ENCODE data around the gene FOXL1.
"Not testable (repeated sequence)": the region's sequence is repeated elsewhere in the genome, so short reads cannot be mapped to it uniquely, and the experiment has no call there.

Gene FOXL1

DNA sequence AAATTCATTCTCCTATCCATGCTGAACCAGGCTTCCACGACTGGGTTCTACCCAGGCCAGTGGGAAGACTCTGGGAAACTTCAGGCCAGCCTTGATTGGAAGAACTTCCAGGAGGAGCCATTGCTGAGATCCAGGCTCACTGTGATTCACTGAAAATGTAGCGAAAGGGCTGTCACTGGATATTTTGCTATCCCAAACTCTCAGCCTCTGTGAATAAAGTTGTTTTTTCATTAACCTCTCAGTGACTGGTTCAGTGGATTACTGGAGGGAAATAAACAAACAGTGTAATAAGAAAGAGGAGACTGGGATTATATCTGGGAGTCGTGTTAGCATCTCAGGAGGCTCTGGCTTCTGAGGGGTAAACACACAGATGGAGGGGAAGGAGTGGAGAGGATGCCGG lies 3.1 kb downstream of the FOXL1 start:
- no peak for DNase-seq (ENCODE audit: low read depth)

- DNase-seq (ENCODE audit: low read depth), result no peak
Observed at GRCh38 chr16:86584071-86584685, 5.8 kb downstream of the FOXL1 start.

- no peak for DNase-seq (ENCODE audit: low read depth)
Observed at GRCh38 chr16:86584726-86585721, 6.7 kb downstream of the FOXL1 start.

DNA sequence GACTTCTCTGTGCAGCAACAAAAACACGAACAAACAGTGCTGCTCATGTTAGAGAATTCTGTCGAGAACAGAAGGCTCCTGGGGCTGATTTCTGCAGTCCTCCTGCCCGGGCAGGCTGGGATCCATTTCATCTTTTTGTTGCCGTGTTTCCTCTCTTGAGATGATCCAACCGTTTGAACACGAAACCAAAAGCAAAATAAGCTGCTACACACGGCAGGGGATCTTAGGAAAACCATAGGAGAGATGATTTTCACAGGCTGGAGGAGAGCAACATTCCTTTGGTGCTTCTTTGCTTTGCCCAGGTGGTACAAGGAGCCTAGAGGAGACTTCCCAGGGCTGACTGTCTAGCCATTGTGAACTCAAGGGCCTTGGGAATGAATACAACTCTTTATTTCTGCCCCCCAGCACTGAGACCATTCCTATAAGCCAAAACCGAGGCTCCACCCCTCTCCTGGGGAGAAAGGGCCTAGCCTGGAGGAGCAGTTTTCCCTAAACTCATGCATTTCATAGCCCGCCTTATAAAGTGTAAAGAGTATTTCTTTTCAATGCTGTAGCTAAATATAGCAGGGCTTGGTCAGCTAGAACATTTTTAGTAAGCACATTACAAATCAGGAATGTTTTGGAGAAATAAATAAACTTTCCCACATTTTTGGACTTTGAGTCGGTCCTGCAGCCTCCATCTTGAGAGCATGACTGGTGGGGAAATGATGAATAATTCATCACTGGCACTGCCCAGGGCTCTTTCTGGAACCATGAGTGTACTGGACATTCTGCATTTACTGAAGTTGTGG lies 7.7 kb downstream of the FOXL1 start:
- DNase-seq (ENCODE audit: low read depth), result peak; percentile 89

DNA sequence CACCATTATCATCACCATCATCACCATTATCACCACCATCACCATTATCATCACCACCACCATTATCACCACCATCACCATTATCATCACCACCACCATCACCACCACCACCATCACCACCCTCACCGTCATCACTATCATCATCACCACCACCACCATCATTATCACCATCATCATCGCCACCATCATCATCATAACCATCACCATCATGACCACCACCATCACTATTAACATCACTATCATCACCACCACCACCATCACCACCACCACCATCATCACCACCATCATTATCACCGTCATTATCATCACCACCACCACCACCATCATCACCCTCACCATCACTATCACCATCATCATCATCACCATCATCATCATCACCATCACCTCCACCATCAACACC lies 9.1 kb downstream of the FOXL1 start:
- no peak for DNase-seq (ENCODE audit: low read depth)

- not testable (repeated sequence) for DNase-seq (ENCODE audit: low read depth)
Observed at GRCh38 chr16:86587955-86588354, 9.6 kb downstream of the FOXL1 start.

DNA sequence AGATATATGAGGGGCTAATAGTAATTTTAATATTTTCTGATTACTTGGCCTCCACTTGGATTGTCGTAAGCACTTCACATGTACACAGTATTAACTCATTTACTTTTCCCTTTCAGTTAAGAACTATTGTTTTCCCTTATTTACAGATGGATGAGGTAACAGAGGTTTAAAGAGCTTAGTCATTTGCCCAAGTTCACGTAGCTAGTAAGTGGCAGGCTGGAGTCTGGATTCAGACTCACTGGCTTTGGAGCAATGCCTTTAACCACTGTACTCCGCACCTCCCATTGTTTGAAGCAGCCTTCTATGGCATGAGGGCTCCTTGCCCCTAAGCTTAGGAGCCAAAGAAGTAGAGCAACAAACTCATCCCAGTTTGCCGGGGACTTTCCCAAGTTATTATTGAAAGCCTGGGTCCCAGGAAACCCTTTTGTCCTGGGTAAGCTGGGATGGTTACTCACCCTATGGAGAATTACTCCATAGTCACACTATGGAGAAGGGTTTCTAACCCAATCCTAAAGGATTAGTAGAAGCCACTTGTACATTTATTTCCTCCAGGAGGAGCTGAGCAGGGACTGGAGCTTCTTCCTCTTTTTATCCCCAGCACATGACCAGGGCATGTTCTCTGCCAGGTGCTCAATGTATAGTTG lies 12.3 kb downstream of the FOXL1 start:
- peak; percentile 76 for DNase-seq (ENCODE audit: low read depth)

GRCh38 chr16:86591270-86591669 lies 12.9 kb downstream of the FOXL1 start:
- DNase-seq (ENCODE audit: low read depth), result no peak

- no peak for DNase-seq (ENCODE audit: low read depth)
Observed at GRCh38 chr16:86593913-86594620, 15.7 kb downstream of the FOXL1 start.

GRCh38 chr16:86594721-86595120 lies 16.4 kb downstream of the FOXL1 start:
- DNase-seq (ENCODE audit: low read depth), result no peak

DNA sequence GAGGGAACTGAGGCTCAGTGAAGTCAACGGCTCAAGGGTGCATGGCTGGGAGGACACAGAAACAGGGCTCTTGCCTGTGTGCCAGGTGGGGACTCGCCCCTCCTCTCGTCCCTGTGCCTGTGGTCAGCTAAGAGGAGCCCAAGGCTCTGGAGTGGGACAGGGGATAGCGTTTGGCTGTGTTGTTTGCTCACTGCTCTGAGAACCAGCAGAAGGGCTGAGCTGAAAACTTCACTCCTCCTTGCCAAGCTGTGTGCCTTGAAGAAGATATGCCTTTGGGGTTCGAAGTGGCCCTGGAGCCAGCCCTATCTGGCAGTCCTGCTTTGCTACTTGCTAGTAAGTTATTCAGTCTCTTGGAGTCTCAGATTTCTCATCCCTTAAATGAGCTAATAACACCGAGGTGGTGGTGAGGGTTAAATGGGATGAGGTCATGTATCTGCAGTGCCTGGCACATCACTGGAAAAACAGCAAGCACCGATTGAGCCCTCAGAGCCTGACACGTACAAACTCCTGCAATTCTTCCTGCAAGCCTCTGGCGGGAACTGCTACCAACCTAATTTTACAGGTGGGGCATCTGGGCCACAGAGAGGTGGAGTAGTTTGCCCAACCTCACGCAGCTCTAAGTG lies 17.7 kb downstream of the FOXL1 start:
- no peak for DNase-seq (ENCODE audit: low read depth)

- no peak for DNase-seq (ENCODE audit: low read depth)
Observed at GRCh38 chr16:86597126-86597879, 19.0 kb downstream of the FOXL1 start.

DNA sequence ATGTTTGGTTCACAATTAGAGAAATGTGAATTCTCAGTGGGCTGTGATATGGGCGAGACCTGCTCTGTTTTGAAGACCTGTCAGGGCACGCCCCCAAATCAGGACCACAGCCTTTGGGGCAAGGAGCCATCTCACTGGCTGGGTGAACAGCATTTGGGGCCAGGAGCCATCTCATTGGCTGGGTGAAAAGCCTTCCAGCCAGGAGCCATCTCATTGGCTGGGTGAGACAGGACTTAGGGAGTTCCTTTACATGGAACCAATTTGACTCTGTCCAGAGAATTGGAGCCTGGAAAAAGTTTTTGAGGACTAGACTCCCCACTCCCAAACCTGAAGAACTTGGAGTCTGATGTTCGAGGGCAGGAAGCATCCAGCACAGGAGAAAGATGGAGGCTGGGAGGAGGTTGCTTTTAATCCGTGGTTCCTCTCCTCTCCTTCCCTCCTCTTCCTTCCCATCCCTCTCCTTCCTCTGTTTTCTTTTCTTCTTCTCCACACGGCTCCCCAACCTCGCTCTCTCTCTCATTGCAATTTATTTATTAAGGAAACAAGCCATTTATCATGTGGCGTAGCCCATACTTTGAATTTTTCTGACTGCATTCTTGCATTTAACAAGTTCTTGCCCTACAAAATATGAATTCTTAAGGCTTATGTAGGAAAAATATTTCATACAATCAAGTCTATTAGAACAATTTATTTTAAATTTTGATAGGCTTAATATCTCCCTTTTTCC lies 19.7 kb downstream of the FOXL1 start:
- no peak for DNase-seq (ENCODE audit: low read depth)

- no peak for DNase-seq (ENCODE audit: low read depth)
Observed at GRCh38 chr16:86598607-86599565, 20.5 kb downstream of the FOXL1 start.

DNA sequence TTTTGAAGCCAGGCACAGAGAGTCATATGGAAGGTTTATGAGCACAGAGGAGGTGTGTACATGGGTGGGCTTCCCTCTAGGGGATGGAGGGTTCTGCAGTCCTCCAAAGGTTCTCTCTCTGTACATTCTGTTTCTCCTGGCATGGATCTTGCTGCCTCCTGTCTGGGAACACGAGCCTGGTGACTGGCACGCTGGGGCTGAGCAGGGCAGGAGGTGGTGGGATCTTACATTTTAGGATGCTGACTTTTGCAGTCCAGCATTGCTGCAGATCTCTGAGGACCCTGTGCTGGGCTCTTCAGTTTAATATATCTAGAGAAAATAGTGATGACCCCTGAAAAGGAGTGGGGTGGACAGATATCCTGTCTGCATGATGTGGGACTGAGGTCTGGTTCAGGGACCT lies 23.0 kb downstream of the FOXL1 start:
- no peak for DNase-seq (ENCODE audit: low read depth)

GRCh38 chr16:86602521-86602920 lies 24.2 kb downstream of the FOXL1 start:
- DNase-seq (ENCODE audit: low read depth), result no peak

- no peak for DNase-seq (ENCODE audit: low read depth)
Observed at GRCh38 chr16:86604436-86605193, 26.3 kb downstream of the FOXL1 start.

GRCh38 chr16:86605950-86606349 lies 27.6 kb downstream of the FOXL1 start:
- DNase-seq (ENCODE audit: low read depth), result no peak

Data from stromal cell of bone marrow (primary cell).